Large intestine (tissue), 3 donors: ENCODE results near the gene CLASP2. TPM values are rescaled to one million over a fixed set of nuclear protein-coding genes. Genes with fewer than 3 reads are reported as not detected.
A peak's percentile ranks its signal among the peaks of the same experiment; 100 is the strongest.

ENCODE experiments used
- DNase-seq, 2 donors: peaks; one replicate each; pipeline versions ENCODE4 v3.0.0 to v3.0.0-alpha.2; 2013
- H3K27ac ChIP-seq: one replicate; pipeline ENCODE4 v1.5.1; 2013; ENCODE audit warnings: low read length
- H3K27me3 ChIP-seq: 2 replicates; pipeline ENCODE4 v1.6.1; 2013; ENCODE audit warnings: low read length; ENCODE audit not compliant: control insufficient read depth, insufficient read depth
- H3K36me3 ChIP-seq: 2 replicates; pipeline ENCODE4 v1.6.1; 2013; ENCODE audit warnings: low read length; ENCODE audit not compliant: control insufficient read depth, insufficient read depth
- H3K4me1 ChIP-seq: one replicate; pipeline ENCODE4 v1.6.1; 2013; ENCODE audit warnings: low read length; ENCODE audit not compliant: control insufficient read depth, insufficient read depth
- H3K4me3 ChIP-seq: one replicate; pipeline ENCODE4 v1.5.1; 2013; ENCODE audit warnings: low read length
- H3K9me3 ChIP-seq: one replicate; pipeline ENCODE4 v1.6.1; 2013; ENCODE audit warnings: mild to moderate bottlenecking, low read depth, low read length, moderate library complexity; ENCODE audit not compliant: control insufficient read depth
- WGBS: methylation state at CpG from one replicate; pipeline ENCODE4 v1.1.5; 2013; ENCODE audit warnings: low lambda C conversion rate; ENCODE audit not compliant: insufficient coverage; 5-methylcytosine and 5-hydroxymethylcytosine counted together
- polyA plus RNA-seq: library from polyadenylated mRNA; unstranded; fragments of 120-200 nt; gene quantifications from one replicate; pipeline ENCODE4 v1.2.1, GENCODE V29; 2013

CLASP2 gene
- polyA plus RNA-seq, 1 donor = 56.2 TPM

DNA sequence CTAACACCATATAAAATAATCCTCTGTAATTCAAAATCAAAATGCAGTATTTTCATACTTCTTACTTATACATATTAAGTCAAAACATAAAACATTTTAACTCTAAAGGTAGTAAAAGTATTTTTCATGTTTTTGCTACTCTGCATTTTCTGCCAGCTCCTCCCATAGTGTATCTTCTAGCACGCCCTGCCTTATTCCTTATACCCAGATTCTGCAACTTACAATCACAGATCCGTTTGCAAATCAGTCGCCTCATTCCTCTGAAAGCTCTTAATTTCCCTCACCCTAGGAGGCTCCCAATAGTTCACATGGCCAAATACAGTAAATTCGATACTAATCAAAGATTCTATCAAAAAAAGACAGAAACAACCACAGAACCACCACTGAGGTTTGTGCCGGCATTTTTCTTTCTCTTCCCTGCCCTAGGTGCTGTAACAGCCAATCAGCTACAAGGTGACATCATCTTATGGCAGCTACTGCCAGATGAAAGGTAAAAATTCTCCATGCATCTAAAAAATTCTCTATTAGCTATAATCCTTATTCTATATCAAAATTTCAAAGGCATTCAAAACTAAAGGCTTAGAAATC, 72.9 kb downstream of the CLASP2 start:
- Histone ChIP-seq H3K4me3 (peak overlapping the region; percentile 21), H3K27ac (no peak overlapping the region), H3K27me3 (no peaks in the 10 kb centered on the region), H3K4me1 (no peaks in the 10 kb centered on the region), H3K9me3 (no peaks in the 10 kb centered on the region), H3K36me3 (peaks cover 2% of the 10 kb centered on the region)
- 60% methylated on average over 2 of the region's 5 CpGs for WGBS
- peak in 1 of 2 donors; percentile 23 for DNase-seq

DNA sequence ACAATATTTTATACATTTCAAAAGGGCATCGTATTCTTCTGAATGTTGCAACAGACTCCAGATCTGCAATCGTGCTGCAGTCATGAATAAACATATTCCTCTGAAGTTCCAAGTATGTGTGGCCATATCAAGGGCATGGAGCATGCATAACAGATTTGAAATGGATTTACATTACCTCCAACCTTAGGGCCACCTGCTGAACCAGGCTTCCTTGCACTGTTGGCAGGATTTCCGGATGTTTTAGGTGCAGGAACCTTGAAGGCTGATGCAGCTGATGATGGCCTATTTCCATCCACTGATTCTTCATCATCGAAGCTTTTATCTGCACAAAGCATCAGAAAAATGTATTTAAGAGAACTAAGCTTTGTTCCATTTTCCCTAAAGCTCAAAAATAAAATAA, 73.5 kb downstream of the CLASP2 start:
- Histone ChIP-seq H3K27me3 (no peaks in the 10 kb centered on the region), H3K27ac (no peak overlapping the region), H3K9me3 (no peaks in the 10 kb centered on the region), H3K4me1 (no peaks in the 10 kb centered on the region), H3K36me3 (peaks cover 2% of the 10 kb centered on the region), H3K4me3 (no peak overlapping the region)
- no CpG with 5 or more reads among the region's 4 CpGs for WGBS
- no peak for DNase-seq

DNA sequence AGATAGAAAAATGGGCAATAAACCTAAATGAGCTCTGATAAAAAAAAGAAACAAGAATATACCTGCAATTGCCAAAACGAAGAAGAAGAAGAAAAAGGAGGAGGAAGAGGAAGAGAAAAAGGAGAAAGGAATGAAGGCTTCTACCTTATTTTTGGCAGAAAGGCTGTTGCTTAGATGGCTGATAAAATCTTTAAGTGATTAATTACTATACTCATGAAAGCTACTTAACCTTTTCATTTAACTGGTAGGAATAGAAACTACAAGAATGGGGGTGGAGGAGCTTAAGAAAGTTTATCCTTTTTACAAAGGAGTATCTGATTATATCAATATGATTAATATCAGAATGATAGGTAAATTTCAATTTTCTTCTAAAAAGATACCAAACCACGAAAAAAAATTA, 75.2 kb downstream of the CLASP2 start:
- H3K9me3 ChIP-seq = no peaks in the 10 kb centered on the region
- no peak for DNase-seq
- H3K4me1 ChIP-seq = no peaks in the 10 kb centered on the region
- no peaks in the 10 kb centered on the region for H3K27me3 ChIP-seq
- H3K4me3 ChIP-seq = no peak overlapping the region
- WGBS = 100% methylated on average over 2 of the region's 2 CpGs
- no peak overlapping the region for H3K27ac ChIP-seq
- H3K36me3 ChIP-seq = peaks cover 6% of the 10 kb centered on the region

DNA sequence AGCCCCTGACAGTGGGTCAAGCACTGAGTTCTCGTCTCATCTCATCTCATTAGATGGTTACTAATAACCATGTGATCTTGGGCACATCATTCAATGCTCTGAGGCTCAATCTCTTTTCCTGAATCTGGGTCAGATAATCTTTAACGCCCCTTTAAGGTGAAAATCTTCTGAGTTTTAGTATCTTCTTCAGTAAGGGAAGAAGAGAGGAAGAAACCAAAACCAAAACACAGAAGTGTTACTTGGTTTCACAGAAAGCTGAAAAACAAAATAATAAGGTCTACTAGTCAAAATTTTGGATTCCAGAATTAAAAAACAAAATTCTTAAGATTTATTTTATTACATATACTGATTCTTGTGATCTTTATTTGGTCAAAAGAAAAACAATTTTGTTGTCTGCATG, 78.2 kb downstream of the CLASP2 start:
- WGBS = 90% methylated on average over 2 of the region's 2 CpGs

DNA sequence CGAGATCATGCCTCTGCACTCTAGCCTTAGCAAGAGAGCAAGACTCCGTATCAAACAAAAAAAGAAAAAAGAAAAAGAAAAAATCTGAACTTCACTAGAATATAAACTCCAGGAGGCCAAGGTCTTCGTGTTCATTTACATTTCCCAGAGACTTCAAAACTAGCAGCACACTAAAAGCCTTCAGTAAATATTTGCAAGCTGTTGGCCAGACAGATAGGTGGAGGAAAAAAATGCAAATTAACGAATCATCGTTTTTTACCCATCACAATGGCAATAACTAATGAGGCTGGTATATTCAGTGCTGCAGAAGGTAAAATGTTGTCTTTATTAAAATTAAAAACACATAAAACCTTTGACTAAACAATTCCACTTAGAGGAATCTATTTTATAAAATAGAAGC, 80.6 kb downstream of the CLASP2 start:
- H3K36me3 ChIP-seq = peaks cover 7% of the 10 kb centered on the region
- H3K4me1 ChIP-seq = no peaks in the 10 kb centered on the region
- H3K4me3 ChIP-seq = no peak overlapping the region
- H3K27me3 ChIP-seq = no peaks in the 10 kb centered on the region
- H3K27ac ChIP-seq = no peak overlapping the region
- H3K9me3 ChIP-seq = no peaks in the 10 kb centered on the region
- DNase-seq = no peak
- WGBS = 79% methylated on average over 3 of the region's 5 CpGs

More for the DNA sequence above, 78.2 kb downstream of the CLASP2 start:
- Histone ChIP-seq H3K27me3 (no peaks in the 10 kb centered on the region), H3K27ac (no peak overlapping the region), H3K36me3 (peaks cover 8% of the 10 kb centered on the region), H3K4me3 (no peak overlapping the region), H3K9me3 (no peaks in the 10 kb centered on the region), H3K4me1 (no peaks in the 10 kb centered on the region)
- DNase-seq = no peak

DNA sequence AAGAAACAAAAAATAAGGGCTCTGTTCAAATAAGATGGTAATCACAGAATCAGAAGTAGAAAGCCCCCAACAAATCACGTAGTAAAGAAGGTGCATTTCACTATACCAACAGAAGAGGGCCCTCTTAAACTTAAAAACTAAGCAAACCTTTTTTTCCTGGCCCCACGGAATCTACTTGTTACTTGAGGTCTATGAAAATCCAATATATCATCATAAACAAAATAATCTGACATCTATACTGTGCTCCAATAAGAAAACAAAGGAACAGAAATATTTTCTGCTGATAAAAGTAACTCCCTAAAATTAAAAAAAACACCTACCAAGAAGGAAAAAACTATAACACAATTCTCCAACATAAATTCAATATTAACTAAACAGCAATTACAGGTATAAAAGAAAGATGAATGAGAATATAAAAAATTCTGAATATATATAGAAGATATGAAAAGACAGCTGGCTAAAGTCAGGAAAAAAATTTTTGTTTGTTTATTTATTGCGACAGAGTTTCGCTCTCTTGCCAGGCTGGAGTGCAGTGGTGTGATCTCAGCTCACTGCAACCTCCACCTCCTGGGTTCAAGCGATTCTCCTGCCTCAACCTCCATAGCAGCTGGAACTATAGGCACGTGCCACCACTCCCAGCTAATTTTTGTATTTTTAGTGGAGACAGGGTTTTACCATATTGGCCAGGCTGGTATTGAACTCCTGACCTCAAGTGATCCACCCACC, 81.8 kb downstream of the CLASP2 start:
- 20% methylated on average over 1 of the region's 6 CpGs for WGBS
- H3K4me1 ChIP-seq = no peaks in the 10 kb centered on the region
- peaks cover 7% of the 10 kb centered on the region for H3K36me3 ChIP-seq
- no peak overlapping the region for H3K27ac ChIP-seq
- no peaks in the 10 kb centered on the region for H3K9me3 ChIP-seq
- H3K4me3 ChIP-seq = no peak overlapping the region
- peak; percentile 18 to 27 for DNase-seq
- no peaks in the 10 kb centered on the region for H3K27me3 ChIP-seq

DNA sequence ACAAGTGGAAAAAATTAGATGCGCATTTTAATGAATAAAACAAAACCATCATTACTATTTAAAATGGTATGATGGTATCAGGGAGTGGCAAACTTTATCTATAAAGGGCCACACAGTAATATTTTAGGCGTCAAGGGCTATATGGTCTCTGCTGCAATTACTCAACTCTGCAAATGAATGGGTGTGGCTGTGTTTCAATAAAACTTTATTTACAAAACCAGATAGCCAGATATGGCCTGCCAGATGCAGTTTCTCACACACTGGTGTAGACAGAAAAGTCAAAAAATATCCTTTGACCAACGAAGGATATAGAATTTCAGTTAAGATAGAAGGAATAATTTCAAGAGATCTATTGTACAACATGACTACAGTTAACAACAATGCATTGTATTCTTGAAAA, 83.8 kb downstream of the CLASP2 start:
- Histone ChIP-seq H3K4me1 (no peaks in the 10 kb centered on the region), H3K36me3 (peaks cover 10% of the 10 kb centered on the region), H3K27ac (no peak overlapping the region), H3K4me3 (no peak overlapping the region), H3K9me3 (no peaks in the 10 kb centered on the region), H3K27me3 (no peaks in the 10 kb centered on the region)
- WGBS = 100% methylated on average over 2 of the region's 3 CpGs
- DNase-seq = no peak

DNA sequence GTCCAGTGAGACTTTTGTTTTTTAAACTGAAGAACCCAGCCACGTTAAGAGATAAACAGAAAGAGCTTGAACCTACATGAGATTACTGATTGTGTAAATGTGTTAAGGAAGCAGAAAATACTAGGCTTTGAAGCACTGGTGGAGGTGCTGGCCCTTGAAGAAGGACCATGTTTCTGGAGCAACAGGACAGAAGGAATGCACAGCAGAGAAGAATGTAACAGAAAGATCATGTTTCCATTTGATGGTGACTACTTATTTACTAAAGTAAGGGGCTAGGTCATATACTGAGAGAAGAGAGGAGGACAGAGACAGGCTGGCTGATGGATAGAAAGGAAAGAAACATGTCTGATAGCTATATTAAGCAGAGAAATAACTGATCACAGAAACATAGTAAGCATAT, 88.8 kb downstream of the CLASP2 start:
- H3K9me3 ChIP-seq = no peaks in the 10 kb centered on the region
- WGBS = 70% methylated on average over 1 of the region's 1 CpG
- H3K27ac ChIP-seq = no peak overlapping the region
- peaks cover 20% of the 10 kb centered on the region for H3K36me3 ChIP-seq
- no peak for DNase-seq
- no peaks in the 10 kb centered on the region for H3K27me3 ChIP-seq
- H3K4me3 ChIP-seq = no peak overlapping the region
- H3K4me1 ChIP-seq = no peaks in the 10 kb centered on the region

DNA sequence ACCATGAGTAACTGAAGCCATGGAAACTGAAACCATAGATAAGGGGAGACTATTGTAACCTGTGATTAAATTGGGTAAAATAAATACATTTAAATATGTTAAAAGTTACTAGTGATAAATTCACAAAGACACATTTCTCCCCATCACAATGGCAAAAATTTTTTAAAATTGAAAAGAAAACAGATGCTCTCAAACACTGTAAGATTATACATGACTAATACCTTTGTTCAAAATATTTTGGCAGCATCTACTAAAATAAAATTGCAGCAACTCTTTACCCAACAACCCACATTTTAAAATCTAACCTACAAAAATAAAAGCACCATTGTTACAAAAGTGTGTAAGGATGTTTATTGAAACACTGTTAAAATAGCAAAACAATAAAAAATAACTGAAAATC, 93.3 kb downstream of the CLASP2 start:
- no peak overlapping the region for H3K27ac ChIP-seq
- DNase-seq = no peak
- H3K36me3 ChIP-seq = peaks cover 25% of the 10 kb centered on the region
- H3K4me3 ChIP-seq = no peak overlapping the region
- no peaks in the 10 kb centered on the region for H3K27me3 ChIP-seq
- no peaks in the 10 kb centered on the region for H3K9me3 ChIP-seq
- no peaks in the 10 kb centered on the region for H3K4me1 ChIP-seq

DNA sequence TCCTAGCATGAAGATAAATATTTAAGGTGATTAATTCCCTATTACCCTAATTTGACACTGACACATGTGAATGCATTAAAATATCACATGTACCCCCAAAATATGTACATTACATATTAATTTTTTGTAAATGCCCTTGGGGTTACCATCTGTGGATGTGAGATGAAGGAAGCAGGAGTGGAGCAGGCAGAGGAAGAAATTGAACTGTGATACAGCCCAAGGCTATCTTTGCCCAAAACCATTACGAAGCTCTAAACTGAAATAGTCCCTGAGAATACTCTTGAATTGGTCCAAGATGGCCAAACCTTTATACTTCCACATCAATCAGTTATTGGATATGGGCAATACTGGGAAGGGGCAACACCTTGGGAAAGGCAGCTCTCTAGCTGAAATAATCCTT, 105.0 kb downstream of the CLASP2 start:
- H3K9me3 ChIP-seq = no peaks in the 10 kb centered on the region
- no CpG with 5 or more reads among the region's 1 CpG for WGBS
- DNase-seq = no peak
- H3K27me3 ChIP-seq = no peaks in the 10 kb centered on the region
- no peaks in the 10 kb centered on the region for H3K4me1 ChIP-seq
- peaks cover 15% of the 10 kb centered on the region for H3K36me3 ChIP-seq
- no peak overlapping the region for H3K27ac ChIP-seq
- no peak overlapping the region for H3K4me3 ChIP-seq

DNA sequence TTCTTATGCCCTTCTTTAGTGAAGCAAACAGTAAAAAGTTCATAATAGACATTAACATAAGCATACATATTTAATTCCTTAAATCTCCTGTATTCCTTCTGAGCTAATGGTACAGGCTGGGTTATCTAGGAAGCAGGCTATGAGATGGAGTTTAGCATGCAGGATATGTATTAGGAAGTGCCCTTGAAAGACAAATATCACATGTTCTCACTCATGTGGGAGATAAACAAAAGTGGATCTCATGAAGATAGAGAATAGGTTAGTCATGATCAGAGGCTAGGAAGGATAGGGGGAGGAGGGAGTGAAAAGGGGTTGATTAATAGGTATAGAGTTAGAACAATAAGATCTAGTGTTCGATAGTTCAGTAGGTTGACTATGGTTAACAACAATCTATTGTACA, 105.4 kb downstream of the CLASP2 start:
- Histone ChIP-seq H3K4me3 (no peak overlapping the region), H3K36me3 (peaks cover 13% of the 10 kb centered on the region), H3K9me3 (no peaks in the 10 kb centered on the region), H3K4me1 (no peaks in the 10 kb centered on the region), H3K27ac (no peak overlapping the region), H3K27me3 (no peaks in the 10 kb centered on the region)
- DNase-seq = no peak
- WGBS = 83% methylated on average over 1 of the region's 1 CpG
